C1 segment of cervical spinal cord (tissue), 14 donors: ENCODE measurements around the gene CCDC144A.
"Not testable (repeated sequence)": the region's sequence is repeated elsewhere in the genome, so short reads cannot be mapped to it uniquely, and the experiment has no call there.

Experiments
- DNase-seq, 14 donors: peaks; one replicate each; lab custom pipeline; 2025; lab: John Stamatoyannopoulos, UW

The CCDC144A gene, protein sequence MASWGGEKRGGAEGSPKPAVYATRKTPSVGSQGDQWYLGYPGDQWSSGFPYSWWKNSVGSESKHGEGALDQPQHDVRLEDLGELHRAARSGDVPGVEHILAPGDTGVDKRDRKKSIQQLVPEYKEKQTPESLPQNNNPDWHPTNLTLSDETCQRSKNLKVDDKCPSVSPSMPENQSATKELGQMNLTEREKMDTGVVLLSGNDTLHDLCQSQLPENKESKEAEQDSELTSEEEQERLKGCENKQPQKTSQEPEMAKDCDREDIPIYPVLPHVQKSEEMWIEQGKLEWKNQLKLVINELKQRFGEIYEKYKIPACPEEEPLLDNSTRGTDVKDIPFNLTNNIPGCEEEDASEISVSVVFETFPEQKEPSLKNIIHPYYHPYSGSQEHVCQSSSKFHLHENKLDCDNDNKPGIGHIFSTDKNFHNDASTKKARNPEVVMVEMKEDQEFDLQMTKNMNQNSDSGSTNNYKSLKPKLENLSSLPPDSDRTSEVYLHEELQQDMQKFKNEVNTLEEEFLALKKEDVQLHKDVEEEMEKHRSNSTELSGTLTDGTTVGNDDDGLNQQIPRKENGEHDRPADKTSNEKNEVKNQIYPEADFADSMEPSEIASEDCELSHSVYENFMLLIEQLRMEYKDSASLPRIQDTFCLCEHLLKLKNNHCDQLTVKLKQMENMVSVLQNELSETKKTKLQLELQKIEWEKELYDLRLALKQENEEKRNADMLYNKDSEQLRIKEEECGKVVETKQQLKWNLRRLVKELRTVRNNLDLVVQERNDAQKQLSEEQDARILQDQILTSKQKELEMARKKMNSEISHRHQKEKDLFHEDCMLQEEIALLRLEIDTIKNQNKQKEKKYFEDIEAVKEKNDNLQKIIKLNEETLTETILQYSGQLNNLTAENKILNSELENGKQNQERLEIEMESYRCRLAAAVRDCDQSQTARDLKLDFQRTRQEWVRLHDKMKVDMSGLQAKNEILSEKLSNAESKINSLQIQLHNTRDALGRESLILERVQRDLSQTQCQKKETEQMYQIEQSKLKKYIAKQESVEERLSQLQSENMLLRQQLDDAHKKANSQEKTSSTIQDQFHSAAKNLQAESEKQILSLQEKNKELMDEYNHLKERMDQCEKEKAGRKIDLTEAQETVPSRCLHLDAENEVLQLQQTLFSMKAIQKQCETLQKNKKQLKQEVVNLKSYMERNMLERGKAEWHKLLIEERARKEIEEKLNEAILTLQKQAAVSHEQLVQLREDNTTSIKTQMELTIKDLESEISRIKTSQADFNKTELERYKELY (N-terminal part only)

DNA sequence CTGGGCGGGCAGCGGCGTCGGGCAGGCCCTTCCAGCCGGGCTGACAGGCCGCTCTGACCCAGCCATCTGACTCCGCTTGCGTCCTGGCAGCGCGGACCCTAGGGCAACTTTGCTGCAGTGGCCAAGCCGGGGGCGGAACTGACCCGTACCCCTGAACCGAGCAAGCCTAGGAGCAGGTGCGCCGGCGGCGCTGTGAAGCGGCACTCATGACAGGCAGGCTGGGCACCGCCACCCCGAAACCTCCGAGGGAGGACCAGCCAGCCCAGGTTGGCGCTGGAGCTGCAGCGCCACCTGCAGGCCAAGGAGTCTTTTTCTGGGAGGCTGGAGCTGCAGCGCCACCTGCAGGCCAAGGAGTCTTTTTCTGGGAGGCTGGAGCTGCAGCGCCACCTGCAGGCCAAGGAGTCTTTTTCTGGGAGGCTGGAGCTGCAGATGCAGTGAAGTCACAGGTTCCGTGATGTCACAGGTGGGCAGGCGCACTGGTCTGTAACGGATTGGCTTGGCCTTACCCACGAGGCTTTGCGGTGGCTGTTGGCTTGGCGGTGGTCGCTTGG lies at the start of gene CCDC144A:
CCDC144A (plus strand) TSS at position 511 of the 551 bp plus-strand sequence. CDS start 160 bp downstream, outside the sequence.
- peak in 2 of 14 donors; percentile 7 to 31 for DNase-seq

DNA sequence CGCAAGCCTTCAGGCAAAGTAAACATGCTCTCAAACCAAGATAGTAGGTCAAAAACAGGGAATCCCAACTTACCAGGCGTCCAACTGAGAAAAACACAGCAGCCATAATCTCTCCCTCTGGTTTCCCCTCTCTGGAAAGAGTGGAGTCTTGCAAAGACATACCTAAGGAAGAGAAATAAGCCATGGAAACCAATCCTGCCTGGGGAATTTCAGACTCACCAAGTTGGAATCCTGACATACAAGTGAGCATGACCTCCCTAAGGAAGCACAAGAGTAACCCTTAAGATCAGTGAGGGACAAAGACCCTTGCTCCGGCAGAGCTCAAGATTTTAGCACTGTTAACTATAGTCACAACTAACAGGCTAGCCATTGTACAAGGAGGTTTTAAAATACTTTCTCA lies 40.5 kb upstream of the CCDC144A start:
- DNase-seq: no peak

DNA sequence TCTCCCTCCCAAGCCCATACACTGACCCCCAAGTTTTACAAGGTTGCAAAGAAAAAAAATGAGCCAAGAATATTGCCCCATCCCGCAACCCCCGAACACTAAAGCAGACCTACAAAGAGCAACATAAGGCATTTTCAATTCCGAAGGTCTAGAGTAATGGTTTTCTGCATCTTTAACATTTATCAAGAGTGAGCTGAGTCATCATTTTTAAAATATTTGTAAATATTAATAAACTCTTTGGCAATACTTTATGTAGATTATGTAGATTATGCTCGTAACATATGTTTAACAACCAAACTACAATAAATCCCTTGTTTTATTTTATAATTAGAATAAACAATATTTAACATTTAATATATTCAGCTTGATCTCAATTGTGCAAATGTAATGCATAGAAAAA lies 37.8 kb upstream of the CCDC144A start:
- DNase-seq: no peak

DNA sequence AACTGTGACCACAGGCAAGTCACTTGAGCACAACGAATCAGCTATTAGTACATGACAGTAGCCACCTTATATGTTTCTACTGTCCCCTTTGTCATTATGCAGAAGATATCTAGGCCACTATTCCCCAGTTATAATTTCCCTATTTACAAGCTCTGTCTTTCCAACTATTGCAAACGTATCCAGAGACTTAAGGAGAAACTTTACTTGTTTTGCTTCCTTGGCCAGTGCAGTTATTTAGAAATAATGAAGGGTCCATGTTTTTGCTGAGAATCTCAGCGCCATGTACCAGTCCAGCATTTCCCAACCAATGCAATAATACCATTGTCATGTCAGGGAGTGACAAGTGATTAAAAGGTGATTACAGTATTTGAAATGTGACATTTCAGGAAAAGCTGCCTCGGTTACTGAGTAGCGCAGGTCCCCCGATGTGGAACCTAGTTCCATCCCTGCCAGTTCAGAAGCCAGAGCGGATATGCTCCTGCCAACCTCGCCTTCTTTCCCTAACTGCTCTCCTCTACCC lies 37.1 kb upstream of the CCDC144A start:
- peak in 2 of 14 donors; percentile 3 to 58 for DNase-seq

DNA sequence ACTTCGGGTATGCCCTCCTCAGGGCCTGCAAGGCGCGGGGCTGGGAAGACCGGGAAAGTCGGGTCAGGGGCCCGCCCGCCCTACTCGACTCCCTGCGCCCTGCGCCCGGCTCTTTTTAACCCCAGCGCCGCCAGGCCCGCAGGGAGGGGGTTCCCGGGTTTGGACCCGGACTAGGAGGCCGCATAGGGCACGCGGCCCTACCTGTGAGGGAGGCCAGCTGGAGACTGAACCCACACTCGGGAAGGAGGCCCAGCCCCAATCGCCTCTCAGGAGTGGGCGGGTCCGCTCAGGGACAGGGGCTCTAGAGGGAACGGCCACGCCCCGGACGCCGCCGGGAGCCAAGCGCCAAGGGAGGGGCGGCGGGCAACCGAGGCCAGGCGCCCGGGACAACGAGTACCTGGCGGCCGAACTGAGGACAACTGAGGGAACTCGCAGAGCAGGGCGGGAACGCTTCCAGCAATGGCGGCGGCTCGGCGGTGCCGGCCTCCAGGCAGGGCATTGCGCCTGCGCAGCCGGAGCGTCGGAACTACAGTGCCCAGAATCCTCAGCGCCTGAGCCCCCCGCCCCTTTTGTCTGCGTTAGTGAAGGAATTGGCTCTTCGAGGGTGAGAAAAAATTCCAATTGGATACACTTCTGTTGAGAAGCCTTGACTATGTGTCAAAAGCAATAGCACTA lies 36.5 kb upstream of the CCDC144A start, which contains the start of gene ZNF624:
ZNF624 (minus strand) TSS at position 484 of the 675 bp plus-strand sequence.
- DNase-seq: peak; percentile 44 to 98 (median 88)

DNA sequence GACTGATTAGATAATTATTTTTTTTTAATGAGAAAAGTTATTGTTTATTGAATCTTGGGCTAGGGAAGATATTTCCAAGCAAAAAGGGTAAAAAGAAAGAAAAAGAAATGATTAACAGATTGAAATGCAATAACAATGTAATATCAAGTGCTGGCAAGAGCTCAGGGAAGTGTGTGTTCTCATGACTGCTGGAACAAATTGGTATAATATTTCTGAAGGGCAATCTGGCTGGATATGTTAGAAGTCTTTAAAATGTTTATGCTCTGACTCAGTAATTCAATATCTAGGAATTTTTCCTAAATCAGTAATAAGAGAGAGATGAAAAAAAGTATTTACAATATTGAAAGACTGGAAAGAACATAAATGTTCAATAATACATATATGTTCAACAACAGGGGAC lies 28.8 kb upstream of the CCDC144A start:
- DNase-seq: no peak

DNA sequence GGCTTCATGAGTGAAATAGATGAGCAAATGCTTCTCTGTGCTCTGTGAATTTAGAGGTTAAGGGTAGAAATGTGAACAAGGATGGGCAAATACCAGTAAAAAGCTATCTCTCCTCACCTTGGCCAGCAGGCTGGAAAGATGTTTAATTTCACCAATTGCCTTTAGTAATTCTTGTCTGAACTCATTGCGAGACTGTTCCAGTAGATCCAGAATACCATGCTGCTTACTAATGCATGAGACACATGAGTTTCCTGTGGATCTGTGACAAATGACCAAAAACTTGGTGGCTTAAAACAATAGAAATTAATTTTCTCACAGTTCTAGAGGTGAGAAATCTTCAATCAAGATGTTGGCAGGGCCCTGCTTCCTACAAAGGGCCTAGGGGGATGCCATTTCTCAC lies 27.1 kb upstream of the CCDC144A start:
- no peak for DNase-seq

DNA sequence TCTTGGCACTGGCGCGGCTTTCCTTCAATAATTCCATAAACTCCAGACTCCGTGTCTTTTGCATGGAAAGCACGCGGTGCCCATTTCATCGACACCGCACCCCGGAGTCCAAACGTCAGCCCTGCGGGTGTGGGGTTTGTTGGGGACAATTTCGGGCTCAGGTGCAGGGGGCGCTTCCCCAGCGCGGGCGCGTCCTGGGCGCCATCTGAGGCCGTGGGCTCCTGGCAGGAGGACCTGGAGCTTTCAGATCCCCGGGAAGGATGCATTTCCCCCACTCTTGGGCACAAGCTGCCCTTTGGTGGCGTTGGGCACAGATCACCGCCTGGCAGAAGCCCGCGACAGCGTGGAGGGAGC lies 23.5 kb upstream of the CCDC144A start:
- DNase-seq: peak in 1 of 14 donors; percentile 36

DNA sequence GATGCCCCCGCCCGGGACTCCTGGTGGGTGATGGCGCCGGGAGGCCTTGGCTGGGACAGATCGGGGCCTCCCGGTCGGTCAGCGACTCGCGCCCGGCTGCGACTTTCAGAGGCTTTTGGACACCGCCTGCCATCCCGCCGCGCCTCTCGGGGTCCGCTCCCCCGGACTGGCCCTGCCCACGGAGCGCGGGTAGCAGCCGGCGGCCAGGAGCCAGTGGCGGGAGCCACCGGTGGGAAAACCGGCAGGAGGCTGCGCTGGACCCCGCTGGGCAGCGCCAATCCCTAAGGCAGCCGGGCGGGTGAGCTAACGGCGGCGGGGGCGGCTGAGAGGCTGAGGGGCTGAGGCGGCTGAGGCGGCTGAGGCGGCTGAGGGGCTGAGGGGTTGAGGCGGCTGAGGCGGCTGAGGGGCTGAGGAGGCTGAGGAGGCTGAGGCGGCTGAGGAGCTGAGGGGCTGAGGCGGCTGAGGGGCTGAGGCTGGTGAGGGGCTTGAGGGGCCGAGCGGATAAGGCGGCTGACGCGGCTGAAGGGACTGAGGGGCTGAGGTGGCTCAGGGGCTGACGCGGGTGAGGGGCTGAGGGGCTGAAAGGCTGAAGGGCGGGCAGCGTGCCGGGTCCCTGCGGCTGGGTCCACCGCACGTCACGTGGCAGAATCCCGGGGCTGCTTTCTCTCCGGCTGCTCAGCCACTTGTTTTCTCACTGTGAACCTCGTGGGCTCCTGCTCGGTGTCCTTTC lies 23.0 kb upstream of the CCDC144A start:
- peak in 11 of 14 donors; percentile 5 to 62 (median 36) for DNase-seq

DNA sequence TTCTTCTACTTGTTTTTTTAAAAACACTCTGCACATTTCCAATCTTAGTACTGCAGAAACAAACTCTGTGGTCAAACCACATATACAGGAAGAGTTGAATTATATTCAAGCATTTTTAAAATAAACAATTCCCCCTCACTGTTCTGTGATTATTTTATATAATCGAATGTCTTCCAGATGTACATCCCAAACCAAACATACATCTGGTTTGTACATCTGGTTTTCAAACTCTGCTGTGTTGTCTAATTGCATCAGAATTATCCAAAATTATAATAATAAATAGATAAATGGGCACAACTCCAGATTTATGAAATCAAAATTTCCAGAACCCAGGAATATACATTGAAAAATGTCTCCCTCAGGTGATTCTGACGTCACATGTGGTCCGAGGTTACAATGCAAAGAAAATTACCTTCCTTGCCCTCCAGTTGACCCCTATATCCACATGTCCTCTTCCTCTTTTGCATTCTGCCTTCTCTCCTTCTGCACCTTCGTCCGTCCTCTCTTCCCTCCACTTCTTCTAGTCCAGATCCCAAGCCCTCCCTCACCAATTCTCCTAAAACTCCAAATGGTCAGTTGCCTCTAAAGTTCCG lies 13.3 kb upstream of the CCDC144A start:
- DNase-seq: no peak

DNA sequence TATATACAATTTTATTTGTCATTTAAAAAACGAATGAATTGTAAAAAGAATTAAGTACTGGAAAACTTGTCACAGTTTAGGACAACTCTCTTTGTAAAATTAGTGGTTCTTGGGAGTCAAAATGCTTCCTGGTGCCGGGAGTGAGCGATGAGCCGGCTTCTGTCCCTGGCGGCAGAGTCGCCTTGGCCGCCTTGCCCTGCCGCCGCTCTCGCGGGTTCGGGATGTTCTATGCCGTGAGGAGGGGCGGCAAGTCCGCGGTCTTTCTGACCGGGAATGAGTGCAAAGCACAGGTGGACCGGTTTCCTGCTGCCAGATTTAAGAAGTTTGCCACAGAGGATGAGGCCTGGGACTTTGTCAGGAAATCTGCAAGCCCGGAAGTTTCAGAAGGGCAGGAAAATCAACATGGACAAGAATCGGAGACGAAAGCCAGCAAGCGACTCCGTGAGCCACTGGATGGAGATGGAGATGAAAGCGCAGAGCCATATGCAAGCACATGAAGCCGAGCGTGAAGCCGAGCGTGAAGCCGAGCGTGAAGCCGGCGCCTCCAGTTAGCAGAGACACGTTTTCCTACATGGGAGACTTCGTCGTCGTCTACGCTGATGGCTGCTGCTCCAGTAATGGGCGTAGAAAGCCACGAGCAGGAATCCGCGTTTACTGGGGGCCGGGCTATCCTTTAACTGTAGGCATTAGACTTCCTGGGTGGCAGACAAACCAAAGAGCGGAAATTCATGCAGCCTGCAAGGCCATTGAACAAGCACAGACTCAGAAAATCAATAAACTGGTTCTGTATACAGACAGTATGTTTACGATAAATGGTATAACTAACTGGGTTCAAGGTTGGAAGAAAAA lies 6.5 kb upstream of the CCDC144A start:
- DNase-seq: peak in 4 of 14 donors; percentile 4 to 23 (median 18)

DNA sequence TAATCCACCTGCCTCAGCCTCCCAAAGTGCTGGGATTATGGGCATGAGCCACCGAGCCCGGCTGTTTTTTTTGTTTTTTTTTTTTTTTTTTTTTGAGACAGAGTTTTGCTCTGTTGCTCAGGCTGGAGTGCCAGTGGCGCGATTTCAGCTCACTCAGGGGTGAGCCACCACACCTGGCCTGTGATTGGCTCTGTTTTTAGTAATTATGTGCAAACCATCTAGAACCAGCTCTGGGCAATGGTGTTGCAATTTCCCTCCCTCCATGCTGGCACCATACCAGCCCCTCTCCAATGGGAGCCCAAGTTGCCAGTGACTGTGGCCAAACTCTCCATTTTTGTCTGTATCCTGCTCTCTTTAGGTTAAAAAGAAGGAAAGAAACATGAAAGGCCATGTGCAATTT lies 4.0 kb upstream of the CCDC144A start:
- not testable (repeated sequence) for DNase-seq

DNA sequence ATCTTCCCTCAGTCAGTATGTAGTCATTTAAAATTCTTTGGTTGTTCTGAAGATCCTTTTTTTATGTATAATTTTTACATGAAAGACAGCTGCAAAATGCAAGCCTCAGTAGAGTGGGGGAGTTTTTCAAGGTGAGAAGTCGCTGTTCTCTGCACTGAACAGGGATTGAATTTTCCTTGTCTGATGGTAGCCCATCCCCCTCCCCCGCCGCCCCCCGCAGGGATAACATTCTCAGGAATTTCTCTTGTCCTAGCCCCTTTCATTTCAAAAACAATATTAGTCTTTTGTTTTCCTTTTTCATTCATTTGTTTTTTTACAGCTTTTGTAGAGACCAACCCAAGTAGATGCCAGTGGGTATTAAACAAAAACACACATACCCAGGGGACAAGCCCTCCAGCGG lies 2.9 kb upstream of the CCDC144A start:
- not testable (repeated sequence) for DNase-seq

DNA sequence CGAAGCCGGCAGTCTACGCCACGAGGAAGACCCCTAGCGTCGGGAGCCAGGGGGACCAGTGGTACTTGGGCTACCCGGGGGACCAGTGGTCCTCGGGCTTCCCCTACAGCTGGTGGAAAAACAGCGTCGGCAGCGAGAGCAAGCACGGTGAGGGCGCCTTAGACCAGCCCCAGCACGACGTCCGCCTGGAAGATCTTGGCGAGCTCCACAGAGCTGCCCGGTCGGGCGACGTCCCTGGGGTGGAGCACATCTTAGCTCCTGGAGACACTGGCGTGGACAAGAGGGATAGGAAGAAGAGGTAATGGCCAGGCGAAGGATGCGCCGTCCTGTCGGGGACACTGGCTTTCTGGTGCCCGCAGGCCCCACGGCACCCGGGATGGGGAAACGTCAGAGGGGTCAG lies 406 bp downstream of the CCDC144A start:
- DNase-seq: not testable (repeated sequence)

DNA sequence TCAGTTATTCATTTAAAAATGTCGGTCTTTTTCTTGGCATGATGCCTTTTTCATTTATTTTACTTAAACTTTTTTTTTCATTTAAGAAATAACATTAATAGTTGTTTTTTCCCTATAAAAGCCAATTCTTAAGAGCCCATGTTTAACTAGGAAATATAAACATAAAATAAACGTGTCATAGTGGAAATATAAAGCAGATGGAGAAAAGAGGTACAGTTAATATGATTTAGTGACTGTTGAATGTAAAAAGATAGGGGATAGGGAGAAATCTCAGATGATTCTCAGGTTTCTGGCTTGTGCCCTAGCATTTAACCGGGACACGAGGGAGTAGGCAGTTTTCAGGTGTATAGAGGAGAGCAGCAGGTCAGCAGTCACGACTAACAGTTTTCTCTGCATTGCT lies 7.6 kb downstream of the CCDC144A start:
- not testable (repeated sequence) for DNase-seq

DNA sequence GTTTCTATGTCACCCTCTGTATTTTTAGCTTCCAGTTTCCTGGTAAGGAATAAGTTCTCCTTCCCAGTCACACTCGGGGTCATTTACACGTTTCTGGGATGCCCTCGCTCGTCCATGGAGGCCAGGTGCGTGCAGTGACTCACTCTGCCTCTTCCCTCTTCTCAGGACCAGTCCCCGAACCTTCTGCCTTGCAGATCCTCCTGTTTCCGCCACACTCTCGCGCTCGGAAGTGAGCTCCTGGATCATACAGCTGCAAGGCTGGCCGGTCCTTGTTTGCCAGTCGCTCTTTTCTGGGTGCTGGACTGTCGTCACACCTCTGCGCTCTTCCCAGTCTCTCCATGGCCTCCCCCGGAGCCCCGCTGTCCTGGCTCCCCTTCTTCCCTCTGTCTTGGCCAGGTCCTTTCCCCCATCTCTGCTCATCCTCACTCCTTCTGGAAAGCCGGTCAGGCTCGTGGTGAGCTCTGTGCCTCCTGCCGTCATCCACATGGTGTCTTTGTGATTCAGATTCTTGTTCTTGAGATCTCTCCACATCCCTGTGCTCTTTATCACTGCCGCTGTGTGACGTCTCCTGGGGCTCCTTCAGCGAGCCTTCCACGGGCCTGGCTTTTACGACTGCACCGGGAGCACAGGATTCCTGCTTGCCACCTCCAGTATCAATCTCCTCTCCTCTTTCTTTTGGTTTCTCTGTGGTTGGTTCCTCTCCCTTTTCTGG lies 55.6 kb downstream of the CCDC144A start:
- not testable (repeated sequence) for DNase-seq

DNA sequence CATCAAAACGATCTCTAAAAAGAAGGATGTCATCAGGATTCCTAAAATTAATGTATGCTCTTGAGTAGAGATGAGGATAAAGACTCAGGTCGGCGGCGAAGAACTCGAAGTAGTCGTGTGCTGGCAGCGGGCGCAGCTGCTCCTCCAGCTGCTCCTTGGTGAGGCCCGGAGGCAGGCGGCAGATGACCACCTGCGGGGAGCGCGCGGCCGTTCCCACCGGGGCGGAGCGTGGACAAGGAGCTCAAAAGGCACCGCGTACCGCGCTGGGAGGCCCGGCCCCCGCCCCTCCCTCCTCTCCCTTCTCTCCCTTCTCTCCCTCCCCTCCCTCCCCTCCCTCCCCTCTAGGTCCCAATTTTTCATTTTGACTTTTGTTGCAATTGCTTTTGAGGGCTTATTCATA lies 56.5 kb downstream of the CCDC144A start:
- not testable (repeated sequence) for DNase-seq

DNA sequence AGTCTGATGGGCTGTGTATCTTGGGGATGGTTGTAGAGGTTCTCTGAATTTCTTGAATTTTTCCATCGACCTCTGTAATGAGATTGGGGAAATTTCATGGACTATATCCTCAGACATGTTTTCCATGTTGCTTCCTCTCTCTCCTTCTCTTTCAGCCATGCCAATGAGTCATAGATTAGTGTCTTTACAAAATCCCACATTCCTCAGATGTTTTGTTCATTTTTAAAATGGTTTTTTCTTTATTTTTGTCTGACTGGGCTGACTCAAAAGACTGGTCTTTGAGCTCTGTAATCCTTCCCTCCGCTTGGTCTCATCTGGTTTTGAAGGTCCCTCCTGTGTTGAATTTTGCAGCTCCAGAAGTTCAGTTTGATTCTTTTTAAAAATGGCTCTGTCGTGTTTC lies 60.5 kb downstream of the CCDC144A start:
- DNase-seq: not testable (repeated sequence)
